OCI-M1 (cell line): ENCODE results near the gene SF1.

Experiments
- DNase-seq: peaks from one replicate; lab custom pipeline; 2025; lab: John Stamatoyannopoulos, UW

SF1 gene

GRCh38 chr11:64723117-64723906 lies 55.0 kb downstream of the SF1 start, which contains the start of gene NRXN2:
Gene NRXN2, minus strand, starts transcription at chr11:64723197. Its CDS starts 9,498 bp downstream, at chr11:64713699.
- DNase-seq = peak; percentile 82

DNA sequence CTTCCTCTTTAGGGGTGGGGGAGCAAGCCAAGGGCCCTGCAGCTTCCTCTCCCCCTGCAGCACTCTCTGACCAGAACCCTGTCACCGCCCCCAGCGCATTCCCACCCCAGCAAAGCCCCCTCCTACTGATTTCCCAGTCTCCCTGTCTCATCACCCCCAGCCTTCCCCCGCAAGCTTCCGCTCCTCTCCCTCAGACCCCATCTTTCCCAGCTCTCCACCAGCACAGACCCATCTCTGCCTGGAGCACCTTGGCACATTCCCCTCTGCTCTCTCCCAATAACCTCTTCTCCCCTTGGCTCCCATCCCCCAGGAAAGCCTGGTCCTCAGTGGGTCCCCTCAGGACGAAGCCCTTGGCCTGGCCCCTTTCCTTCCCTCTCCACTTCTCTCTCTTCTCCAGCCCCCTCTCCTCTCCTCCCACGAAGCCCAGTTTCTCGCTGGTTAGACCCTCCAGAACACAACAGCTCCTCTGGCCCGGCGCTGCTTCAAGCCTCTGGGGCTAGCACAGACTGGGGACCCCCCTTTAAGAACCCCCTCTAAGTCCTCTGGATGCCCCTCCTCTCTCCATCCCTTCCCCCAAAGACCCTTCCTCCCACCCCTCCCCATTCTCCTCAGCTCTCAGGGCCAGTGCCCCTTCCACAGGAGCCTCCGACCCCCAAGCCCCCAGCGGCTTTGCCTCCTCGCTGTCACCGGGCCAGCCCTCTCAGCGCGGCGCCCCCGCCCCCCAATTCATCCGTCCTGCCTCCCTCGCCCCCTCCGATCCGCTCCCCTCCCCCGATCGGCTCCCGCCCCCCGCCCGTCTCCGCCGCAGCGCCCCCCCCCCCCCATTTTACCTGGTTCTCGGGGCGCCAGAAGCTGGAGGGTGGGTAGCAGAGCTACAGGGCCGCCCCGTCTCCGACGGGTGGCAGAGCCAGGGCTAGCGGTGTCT lies 55.9 kb downstream of the SF1 start:
- no peak for DNase-seq

DNA sequence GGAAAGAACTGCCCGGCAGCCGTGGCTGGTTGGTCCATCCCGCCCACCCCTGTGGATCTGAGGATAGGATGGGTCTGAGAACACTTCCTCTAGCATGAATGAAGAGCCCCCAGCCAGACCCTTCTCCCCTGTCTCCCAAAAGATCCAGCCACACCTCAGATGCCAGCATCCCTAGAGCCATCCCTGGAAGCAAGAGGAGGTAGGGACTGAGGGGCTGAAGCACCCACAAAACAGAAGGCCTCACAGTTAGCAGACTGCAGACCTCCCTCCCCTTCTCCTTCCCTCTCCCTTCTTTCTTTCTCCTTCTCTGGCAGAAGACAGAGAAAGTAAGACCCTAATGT lies 57.0 kb downstream of the SF1 start:
- no peak for DNase-seq

DNA sequence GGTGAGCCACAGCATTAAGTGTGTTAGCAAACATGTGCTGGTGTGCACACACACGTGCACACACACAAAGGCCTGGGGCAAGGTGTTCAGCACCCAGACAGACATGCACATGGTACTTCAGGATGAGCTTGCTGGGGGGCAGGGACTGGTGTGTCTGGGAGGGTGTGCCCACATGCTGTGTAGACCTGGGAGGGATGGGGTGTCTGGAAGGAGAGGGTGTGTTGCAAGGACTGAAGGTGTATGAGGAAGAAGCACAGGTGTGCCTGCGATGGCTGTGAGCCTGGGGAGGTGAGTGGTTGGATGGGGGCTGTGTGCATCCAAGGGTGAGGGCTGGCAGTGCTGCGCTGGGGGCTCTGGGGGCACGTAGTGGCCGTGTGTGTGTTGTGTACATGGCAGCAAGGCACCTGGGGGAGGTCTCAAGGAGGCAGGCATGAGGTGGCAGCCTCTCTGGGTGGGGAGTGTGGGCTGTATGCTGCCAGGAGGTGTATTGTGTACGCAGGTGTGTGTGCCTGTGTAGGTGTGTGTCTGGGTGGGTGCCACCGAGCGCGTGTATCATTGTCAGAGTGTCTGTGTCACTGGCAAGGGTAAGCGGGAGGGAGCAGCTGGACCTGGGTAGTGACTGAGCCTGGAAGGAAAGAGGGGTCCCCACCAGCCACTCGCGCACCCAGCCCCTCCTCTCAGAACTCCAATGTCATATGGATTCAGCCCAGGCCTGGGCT lies 57.5 kb downstream of the SF1 start:
- DNase-seq = no peak

DNA sequence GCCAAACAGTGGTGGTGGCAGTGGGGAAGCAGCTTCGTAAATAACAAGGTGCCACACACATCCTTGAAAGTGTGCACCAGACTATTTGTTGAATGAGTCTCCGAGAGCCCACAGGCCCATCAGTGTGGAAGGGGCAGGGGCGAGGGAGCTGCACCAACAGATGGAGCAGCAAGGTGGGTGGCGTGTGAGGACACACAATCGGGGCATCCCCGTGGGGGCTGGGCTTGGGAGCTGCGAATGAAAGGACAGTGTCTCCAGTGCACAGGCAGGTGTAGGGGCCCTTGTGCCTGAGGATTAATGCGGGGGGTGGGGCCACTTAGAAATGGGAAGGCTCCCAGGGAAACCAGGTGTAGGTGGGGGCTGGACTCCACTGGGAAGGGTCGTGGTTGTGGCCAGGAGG lies 58.2 kb downstream of the SF1 start:
- DNase-seq = no peak

- no peak for DNase-seq
These were observed 58.9 kb downstream of the SF1 start for GRCh38 chr11:64719406-64719805.

- no peak for DNase-seq
These were observed 59.6 kb downstream of the SF1 start for GRCh38 chr11:64718780-64719124.

DNA sequence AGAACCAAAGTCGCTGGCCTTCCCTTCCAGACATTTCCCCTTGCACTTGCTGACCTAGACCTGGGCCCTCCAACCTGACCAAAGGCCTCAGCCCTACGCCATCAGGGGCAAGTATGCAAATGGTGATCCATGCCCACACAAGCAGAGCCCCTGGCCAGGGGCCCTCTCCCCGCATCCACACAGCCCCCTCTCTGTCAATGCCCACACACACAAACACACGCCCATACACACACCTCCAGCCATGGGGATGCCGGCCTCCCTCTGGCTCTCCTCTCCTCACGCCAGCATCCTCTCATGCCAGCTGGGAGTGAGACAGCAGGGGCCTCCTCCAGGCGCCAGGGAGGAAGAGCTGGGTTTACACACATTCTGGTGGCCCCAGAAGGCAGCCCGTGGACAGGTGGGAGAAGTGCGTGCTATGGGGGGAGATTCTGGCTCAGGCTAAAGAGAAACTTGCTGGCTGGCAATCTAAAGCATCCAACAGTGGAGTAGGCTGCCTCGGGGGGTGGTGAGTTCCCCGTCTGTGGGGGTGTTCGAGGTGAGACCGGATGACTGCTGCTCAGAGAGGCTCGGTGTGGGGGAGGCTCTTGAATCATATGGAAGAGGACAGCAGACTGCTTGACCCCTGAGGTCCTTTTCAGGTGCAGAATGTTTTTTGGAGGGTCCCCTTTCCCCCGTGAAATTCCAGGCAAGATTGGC lies 60.1 kb downstream of the SF1 start:
- DNase-seq = no peak

DNA sequence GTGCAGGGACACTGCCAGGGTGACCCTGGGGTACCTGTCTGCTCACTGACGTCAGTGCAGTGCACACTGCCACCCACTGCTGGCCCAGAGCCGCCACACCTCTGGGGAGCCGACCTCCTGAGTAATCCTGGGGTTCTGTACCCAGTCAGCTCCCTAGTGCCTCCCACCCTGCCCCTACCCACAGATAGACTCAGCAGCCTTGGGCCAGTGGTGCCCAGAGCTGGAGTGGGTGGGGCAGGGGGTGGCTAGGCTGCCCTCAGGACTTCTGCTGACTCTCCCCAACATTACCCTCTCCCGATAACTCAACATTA lies 61.1 kb downstream of the SF1 start:
- DNase-seq = no peak

DNA sequence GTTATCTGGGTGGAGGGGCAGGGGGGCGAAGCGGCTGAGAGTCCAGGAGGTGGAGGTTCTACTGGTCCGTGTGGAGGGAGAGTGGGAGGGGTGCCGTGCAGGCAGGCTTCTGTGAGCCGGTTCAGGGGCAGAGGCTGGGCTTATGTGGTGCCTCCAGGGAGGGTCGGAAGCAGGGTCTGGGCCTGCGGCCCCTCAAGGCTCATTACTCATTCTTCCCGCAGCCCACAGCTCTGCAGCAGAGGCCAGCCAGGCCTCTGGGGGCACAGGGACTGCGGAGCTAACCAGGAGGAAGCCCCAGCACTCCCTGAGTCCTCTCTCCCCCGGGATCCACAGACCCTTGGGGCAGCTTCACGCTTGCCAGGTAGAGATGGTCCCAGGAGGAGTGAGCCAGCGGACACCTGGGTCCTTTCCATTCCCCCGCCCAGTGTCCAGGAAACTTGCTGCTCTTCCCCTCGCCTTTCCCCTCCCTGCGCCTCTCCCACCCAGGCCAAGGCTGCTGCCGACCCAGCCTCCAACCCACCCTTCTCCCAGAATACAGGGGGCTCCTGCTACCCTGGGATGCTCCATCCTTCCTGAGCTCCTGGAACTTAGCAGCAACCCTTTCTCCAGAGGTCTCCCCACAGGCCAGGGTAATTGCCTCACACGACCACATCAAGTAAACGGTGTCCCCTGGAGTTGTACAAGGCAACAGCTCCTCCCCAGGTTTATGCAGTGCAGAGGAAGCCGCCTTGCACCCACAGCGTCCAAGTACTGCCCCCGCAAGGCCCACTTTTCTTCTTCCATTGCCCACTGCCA lies 61.7 kb downstream of the SF1 start:
- DNase-seq = no peak

GRCh38 chr11:64715756-64716472 lies 62.4 kb downstream of the SF1 start:
- DNase-seq = no peak

DNA sequence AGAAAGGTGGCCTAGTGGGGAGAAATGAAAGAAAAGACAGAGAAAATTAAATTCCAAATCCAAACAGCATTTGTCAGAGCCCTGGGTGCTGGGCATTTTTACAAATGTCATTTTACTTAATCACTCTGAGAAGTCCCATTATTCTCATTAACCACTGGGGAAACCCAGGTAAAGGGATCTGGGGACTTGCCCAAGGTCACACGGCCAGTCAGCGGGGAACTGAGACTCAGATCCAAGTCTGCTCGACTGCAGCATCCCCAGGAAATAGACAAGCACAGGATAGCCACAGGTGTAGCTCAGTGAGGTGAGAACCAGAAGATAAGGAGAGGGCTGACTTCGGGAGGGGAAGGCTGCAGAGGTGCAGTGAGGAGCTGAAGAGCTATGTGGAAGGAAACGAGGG lies 63.2 kb downstream of the SF1 start:
- no peak for DNase-seq

DNA sequence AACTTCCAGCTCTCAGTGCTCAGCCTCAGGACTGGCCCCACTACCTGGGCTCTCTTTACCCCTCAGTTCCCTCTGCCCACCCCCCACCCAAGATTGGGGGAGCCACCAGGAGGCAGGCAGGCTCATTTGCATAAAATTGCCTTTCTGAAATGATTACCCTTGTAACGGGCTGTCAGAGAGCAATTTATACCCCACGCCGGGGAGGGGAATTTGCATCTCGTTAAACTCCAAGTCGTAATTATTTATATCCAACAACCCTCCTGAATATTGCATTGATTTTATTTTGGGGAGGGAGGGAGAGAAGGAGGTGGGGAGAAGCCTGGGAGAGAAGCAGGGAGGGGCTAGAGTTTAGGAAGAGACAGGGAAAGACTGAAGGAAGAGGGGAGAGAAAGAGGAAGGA lies 63.7 kb downstream of the SF1 start:
- DNase-seq = no peak
